ENCODE measurements around the gene DEPP1.

Gene DEPP1

DNA sequence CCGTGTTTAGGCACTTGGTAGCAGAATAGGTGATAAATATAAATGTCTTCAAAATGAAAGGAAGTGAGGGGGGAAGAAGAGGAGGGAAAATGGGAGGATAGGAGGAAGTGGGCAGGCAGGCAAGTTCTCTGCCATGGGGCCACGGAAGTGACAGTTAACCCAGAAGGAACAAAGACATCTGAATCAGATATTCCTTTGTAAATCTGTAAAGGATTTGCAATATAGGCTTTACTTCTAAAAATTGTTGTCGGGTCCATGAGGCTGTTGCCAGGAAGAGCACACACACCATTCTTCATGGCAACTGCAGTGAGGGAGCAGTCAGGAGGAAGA is 42.7 kb downstream of the DEPP1 start:
- no peak overlapping the region for H3K4me3 ChIP-seq (replicated peaks in 1 of 2; ENCODE audit: low read depth in 2 of 2, low read length in 2 of 2)
- DNase-seq (ENCODE audit: low read depth in 2 of 2): no peak
- TF ChIP-seq, protein P1, sequence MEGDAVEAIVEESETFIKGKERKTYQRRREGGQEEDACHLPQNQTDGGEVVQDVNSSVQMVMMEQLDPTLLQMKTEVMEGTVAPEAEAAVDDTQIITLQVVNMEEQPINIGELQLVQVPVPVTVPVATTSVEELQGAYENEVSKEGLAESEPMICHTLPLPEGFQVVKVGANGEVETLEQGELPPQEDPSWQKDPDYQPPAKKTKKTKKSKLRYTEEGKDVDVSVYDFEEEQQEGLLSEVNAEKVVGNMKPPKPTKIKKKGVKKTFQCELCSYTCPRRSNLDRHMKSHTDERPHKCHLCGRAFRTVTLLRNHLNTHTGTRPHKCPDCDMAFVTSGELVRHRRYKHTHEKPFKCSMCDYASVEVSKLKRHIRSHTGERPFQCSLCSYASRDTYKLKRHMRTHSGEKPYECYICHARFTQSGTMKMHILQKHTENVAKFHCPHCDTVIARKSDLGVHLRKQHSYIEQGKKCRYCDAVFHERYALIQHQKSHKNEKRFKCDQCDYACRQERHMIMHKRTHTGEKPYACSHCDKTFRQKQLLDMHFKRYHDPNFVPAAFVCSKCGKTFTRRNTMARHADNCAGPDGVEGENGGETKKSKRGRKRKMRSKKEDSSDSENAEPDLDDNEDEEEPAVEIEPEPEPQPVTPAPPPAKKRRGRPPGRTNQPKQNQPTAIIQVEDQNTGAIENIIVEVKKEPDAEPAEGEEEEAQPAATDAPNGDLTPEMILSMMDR (IDR thresholded peaks at IDR 0.05; ENCODE audit: low read depth, low read length): no peak

DNA sequence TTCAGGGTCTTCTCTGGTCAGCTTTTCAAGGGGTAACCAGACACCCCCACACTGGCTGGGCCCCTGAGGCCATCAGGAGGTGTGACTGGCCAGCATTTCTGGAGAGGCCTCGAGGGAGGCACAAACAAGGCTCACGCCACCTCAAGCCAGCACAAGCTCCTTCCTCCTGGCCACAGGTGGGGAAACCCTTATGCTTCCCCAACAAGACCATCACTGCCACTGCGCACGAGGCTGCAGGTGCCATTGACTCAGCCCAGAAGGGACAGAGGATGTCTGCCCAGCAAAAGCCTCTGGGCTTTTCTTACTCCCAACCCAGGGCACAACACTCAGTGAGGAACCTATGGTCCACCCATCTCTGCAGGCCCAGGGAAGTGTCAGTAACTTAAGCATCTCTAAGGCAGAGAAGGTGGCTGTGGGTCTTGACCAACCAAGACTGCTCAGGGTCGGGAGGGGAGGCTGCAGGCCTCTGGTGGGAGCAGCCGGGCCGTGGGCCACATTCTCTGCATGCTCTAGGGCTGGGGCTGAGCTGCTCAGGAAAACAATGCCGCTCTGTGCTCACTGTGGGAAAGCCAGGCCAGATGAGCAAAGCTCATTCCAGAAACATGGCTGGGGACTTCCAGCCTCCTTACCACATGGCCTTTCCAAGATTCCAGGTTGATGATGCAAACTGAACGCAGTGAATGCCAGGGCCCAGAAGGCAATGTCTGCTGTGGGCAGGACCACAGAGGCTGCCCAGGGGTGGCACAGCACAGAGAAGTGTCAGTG is 43.2 kb downstream of the DEPP1 start:
- no peak overlapping the region for H3K4me3 ChIP-seq (replicated peaks in 1 of 2; ENCODE audit: low read depth in 2 of 2, low read length in 2 of 2)
- TF ChIP-seq, protein P1 (IDR thresholded peaks at IDR 0.05; ENCODE audit: low read depth, low read length): no peak
- DNase-seq (ENCODE audit: low read depth in 2 of 2): peak; percentile 80 to 90

DNA sequence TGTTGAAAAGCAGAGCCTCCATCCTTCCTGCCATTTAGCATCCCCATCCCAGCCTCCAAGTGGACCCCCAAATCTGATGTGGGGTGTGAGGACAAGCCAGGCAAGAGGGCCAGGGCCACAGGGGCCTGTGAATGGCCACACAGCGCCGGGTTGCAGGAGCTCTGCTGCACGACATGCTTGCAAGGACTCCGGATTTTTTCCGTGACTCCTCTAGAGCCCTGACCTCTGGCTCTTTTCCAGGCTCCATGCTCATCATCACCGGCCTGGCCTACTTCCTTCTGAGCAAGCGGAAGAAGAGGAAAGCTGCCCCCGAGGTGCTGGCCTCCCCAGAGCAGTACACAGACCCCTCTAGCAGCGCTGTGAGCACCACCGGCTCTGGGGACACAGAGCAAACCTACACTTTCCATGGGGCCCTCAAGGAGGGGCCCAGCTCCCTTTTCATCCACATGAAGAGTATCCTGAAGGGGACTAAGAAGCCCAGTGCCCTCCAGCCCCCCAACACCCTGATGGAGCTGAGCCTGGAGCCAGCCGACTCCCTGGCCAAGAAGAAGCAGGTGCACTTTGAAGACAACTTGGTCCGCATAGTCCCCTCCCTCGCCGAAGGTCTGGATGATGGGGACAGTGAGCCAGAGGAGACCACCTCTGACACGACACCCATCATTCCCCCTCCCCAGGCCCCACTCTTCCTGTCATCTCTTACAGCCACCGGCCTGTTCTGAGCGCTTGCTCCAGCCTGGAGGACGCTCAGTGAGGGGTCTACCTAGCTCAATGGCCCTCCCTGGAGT is 44.0 kb downstream of the DEPP1 start:
- no peak overlapping the region for H3K4me3 ChIP-seq (replicated peaks in 1 of 2; ENCODE audit: low read depth in 2 of 2, low read length in 2 of 2)
- DNase-seq (ENCODE audit: low read depth in 2 of 2): peak in 1 of 2 donors; percentile 63
- TF ChIP-seq, protein P1 (IDR thresholded peaks at IDR 0.05; ENCODE audit: low read depth, low read length): no peak

DNA sequence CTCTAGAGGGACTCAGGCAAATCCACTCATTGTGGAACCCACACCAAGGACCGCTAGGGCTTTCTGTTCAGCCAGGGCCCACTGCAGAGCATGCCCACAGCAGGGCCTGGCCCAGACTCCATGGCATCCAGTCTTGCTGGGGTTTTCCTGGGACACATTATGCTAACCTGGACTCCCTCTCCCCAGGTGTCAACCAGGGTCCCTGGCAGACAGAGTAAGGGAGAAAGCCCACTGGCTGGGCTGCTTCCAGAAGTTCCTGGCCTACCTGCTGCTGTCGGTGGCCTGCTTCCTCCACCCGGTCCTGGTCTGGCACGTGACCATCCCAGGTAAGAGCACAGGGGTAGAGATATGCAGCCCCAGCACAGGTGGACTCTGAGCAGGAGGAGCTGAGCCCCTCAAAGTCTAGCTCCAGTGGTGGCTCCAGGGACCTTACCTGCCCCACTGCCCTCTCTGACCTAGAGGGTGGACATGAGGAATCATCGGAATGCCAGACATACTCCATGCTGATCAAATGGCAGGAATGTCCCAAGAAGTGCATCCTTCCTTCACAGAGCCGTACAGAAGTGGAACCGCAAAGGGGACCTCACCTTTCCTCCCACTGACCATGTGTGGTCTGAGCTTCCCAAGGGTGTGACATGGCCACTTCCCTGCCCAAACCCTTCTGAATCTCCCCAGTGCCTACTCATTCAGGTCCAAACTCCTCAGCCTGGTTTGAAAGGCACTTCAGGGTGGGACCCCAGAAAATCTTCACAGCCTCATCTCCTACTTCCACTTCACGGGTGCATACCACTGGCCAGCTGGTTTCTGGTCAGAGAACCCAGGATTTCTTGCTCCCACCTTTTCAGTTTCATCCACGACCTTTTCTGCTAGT is 44.9 kb downstream of the DEPP1 start:
- H3K4me3 ChIP-seq (replicated peaks in 1 of 2; ENCODE audit: low read depth in 2 of 2, low read length in 2 of 2): no peak overlapping the region
- TF ChIP-seq, protein P1 (IDR thresholded peaks at IDR 0.05; ENCODE audit: low read depth, low read length): no peak
- DNase-seq (ENCODE audit: low read depth in 2 of 2): no peak

DNA sequence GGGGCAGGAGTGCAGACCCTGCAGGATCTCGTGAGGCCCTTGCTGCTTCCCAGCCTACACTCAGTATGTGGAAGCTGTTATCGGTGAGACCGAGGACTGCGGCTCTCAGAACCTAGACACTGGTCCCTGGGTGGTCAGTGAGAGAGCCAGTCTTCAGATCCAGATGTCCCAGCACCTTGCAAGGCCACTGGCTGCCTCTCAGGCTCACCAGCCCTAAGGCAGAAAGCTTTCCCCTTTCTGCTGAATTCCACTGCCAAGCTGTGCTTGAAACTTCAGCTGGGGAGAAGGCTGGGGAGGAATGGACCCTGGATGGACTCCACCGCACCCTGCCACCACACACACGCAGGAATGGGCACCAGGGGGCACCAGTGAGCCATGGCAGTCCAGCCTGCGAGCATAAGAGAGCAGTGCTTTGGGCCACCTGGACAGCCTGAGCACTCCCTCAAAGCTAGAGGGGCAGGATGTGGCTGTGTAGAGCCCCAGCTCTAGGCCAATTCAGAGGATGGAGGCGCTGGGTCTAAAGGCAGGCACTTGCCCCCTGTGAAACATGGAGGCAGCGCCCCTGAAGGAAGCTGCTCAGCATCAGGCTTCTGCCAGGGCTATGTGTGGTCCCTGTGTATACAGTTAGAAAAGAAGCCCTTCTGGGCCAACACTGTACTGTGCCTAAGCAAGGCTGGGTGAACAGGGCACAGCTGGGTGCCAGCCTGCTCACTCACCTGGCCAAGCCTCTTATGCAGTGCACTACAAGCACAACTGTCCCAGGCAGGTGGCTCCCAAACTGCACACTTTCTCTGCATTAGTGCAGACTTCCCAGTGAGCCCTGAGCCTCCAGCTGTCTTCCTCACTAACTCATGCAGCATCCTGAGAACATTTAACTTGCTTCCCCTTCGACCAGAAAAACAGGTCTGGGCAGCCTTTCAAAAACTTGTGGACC is 45.8 kb downstream of the DEPP1 start:
- peak; percentile 86 to 88 for DNase-seq (ENCODE audit: low read depth in 2 of 2)
- TF ChIP-seq, protein P1 (IDR thresholded peaks at IDR 0.05; ENCODE audit: low read depth, low read length): peak; percentile 99
- H3K4me3 ChIP-seq (replicated peaks in 1 of 2; ENCODE audit: low read depth in 2 of 2, low read length in 2 of 2): no peak overlapping the region

Measured in cardiac fibroblast (primary cell).